Head of caudate nucleus (tissue), 42 donors: ENCODE measurements around the gene ASCC1.

Experiments used
- DNase-seq, 42 donors: peaks; one replicate each; pipeline versions ENCODE4 v3.0.0 to v3.0.0-alpha.2; 2020 to 2021; ENCODE audit warnings: mixed read lengths in 7 of 42
- intact Hi-C: fragments of 100-400 bp; cut with DNase I; formaldehyde crosslinking; loops from one replicate; pipeline ENCODE4 v1.15.0; 2022

ASCC1 gene

GRCh38 chr10:72049969-72050781, 165.9 kb downstream of the ASCC1 start:
- intact Hi-C loops: loop anchor here (5.0 to 10.0 kb wide), 4 partner anchors 93 to 285 kb away; partner anchors contain the start of genes ANAPC16 and ASCC1
- DNase-seq: no peak

DNA sequence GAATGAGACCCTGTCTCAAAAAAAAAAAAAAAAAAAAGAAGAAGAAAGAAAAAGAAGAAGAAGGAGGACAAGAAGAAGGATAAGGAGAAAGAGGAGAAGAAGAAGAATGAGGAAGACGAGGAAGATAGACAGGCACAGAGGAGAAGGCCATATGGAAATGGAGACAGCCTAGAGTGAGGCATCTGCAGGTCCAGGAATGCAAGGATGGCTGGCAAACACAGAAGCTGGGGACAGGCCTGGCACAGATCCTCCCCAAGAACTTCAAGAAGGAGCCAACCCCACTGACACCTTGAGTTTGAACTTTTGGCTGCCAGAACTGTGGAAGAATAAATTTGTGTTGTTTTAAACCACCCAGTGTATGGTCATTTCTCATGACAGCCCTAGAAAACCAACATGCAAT, 166.6 kb downstream of the ASCC1 start:
- no peak for DNase-seq
- intact Hi-C loops: loop anchor here (5.0 kb wide), 2 partner anchors 92 to 152 kb away; no protein-coding TSS in a partner anchor

DNA sequence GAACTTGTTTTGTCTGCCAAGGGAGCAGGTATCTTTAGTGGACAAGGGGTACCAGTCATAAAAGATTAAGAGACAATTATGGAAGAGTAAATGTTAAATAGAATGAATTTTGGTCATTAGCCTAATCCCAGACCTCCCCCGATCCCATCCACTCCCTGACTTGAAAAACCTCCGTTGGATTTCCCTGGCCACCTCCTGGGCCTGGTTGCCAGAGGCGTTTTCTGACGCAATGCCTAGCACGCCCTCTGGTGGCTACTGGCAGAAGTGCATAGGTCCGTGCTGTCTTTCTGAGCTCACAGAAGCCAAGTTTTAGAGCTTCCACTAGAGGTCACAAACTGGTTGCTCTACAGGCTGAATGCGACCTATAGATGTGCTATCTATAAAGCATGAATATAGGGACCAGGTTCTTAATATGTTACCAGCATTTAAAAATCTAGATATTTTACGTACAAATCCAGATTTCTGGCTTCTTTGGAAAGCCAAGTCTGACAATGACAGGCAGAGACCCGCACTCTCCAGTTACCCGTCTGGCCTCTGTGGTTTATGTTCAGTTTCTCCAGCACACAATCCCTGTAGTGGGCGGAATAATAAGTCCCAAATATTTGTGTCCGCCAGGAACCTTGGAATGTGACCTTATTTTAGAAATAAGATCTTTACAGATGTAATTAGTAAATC, 167.5 kb downstream of the ASCC1 start:
- intact Hi-C loops: loop anchor here (5.0 kb wide), 2 partner anchors 91 to 151 kb away; no protein-coding TSS in a partner anchor
- DNase-seq: peak; percentile 72 to 99 (median 96)
